A673 (cell line): Measurements from ENCODE around the gene PIWIL4.

ENCODE experiments used
- EZH2 ChIP-seq: fragments of 200-600 bp; sonication (generic); IDR thresholded peaks from 2 replicates; pipeline ENCODE4 v1.6.1; 2017; ENCODE audit warnings: borderline replicate concordance, low read depth, mild to moderate bottlenecking, mixed read lengths, antibody characterized with exemption, low read length; ENCODE audit not compliant: poor library complexity, severe bottlenecking
- TF ChIP-seq, protein P1 (sequence below): fragments of 300-800, 200-600 bp; sonication (generic); conservative IDR thresholded peaks from 2 replicates; pipeline ENCODE4 v1.5.1; 2017; ENCODE audit warnings: low read depth, mild to moderate bottlenecking, antibody characterized with exemption, low read length, moderate library complexity, mixed read lengths

DNA sequence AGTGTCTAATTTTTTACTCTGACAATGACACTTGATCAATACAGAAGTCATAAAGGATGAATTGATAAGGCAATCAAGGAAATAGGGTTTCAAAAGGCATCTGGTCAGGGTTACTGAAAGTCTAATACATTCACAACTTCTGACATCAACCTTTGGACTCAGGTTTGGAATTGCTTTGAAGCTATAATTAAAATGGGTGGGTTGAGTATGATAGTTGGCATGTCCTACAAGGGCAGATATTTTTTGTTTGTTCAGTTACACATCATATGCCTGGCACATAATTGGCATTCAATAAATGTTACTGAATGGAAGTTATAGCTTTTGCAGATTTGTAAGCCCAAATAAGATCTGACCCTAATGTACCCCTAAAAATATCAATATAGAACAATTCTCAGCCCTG lies 30.8 kb upstream of the PIWIL4 start:
- TF ChIP-seq, protein P1, sequence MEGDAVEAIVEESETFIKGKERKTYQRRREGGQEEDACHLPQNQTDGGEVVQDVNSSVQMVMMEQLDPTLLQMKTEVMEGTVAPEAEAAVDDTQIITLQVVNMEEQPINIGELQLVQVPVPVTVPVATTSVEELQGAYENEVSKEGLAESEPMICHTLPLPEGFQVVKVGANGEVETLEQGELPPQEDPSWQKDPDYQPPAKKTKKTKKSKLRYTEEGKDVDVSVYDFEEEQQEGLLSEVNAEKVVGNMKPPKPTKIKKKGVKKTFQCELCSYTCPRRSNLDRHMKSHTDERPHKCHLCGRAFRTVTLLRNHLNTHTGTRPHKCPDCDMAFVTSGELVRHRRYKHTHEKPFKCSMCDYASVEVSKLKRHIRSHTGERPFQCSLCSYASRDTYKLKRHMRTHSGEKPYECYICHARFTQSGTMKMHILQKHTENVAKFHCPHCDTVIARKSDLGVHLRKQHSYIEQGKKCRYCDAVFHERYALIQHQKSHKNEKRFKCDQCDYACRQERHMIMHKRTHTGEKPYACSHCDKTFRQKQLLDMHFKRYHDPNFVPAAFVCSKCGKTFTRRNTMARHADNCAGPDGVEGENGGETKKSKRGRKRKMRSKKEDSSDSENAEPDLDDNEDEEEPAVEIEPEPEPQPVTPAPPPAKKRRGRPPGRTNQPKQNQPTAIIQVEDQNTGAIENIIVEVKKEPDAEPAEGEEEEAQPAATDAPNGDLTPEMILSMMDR, result no peak
- no peak for TF ChIP-seq EZH2
